Upper lobe of left lung (tissue), 4 donors: ENCODE data around the gene CYBA.

Experiments
- CTCF ChIP-seq, 6 experiments: fragments of 450-650 bp in 4 of 6; fragments of 200-600 bp in 2 of 6; sonication (generic) in 2 of 6; IDR thresholded peaks; one replicate each; pipeline ENCODE4 v1.5.1; 2016 to 2019; ENCODE audit warnings: antibody characterized with exemption in 6 of 6
- EP300 ChIP-seq, 4 donors: sonication (generic); formaldehyde crosslinking; IDR thresholded peaks; one replicate each; pipeline ENCODE4 v1.5.1; 2017; ENCODE audit warnings: antibody characterized with exemption in 4 of 4, control low read depth in 2 of 4
- POLR2A ChIP-seq, 4 donors: fragments of 450-650 bp; IDR thresholded peaks; one replicate each; pipeline ENCODE4 v1.5.1; 2016 to 2017; ENCODE audit warnings: antibody characterized with exemption in 4 of 4, mild to moderate bottlenecking in 2 of 4
- POLR2AphosphoS5 ChIP-seq, 2 donors: sonication (generic); formaldehyde crosslinking; IDR thresholded peaks; one replicate each; pipeline ENCODE4 v1.5.1; 2017; ENCODE audit warnings: antibody characterized with exemption in 2 of 2

GRCh38 chr16:88662222-88662842 is 11.5 kb upstream of the CYBA start:
- TF ChIP-seq POLR2A (IDR thresholded peaks at IDR 0.05) (no peak), EP300 (IDR thresholded peaks at IDR 0.05) (no peak), CTCF (IDR thresholded peaks at IDR 0.05) (no peak), POLR2AphosphoS5 (IDR thresholded peaks at IDR 0.05) (no peak)
